NCI-H1417 (cell line): ENCODE results near the gene NOL12.
"Not testable (repeated sequence)": the region's sequence is repeated elsewhere in the genome, so short reads cannot be mapped to it uniquely, and the experiment has no call there.

Experiments
- DNase-seq, 3 experiments: peaks; one replicate each; lab custom pipeline; 2025; lab: John Stamatoyannopoulos, UW

Gene NOL12

GRCh38 chr22:37713761-37714160, 27.6 kb downstream of the NOL12 start:
- DNase-seq: no peak

GRCh38 chr22:37714634-37715033, 28.5 kb downstream of the NOL12 start:
- no peak for DNase-seq

- no peak for DNase-seq
Measured at GRCh38 chr22:37715760-37716159, 29.6 kb downstream of the NOL12 start.

- DNase-seq: no peak
Measured at GRCh38 chr22:37716708-37717107, 30.6 kb downstream of the NOL12 start.

GRCh38 chr22:37717235-37717634, 31.1 kb downstream of the NOL12 start:
- DNase-seq: not testable (repeated sequence)

- DNase-seq: not testable (repeated sequence)
Measured at GRCh38 chr22:37717746-37718305, 31.7 kb downstream of the NOL12 start.

- DNase-seq: no peak
Measured at GRCh38 chr22:37725551-37726240, 39.6 kb downstream of the NOL12 start.

- no peak for DNase-seq
Measured at GRCh38 chr22:37726241-37726887, 40.2 kb downstream of the NOL12 start.

GRCh38 chr22:37728620-37729019, 42.5 kb downstream of the NOL12 start:
- no peak for DNase-seq

GRCh38 chr22:37731804-37732471, 45.8 kb downstream of the NOL12 start:
- no peak for DNase-seq

- no peak for DNase-seq
Measured at GRCh38 chr22:37732699-37733607, 46.8 kb downstream of the NOL12 start.

GRCh38 chr22:37733625-37734401, 47.7 kb downstream of the NOL12 start:
- no peak for DNase-seq

GRCh38 chr22:37734402-37734700, 48.2 kb downstream of the NOL12 start:
- DNase-seq: no peak

GRCh38 chr22:37734964-37735451, 48.9 kb downstream of the NOL12 start:
- peak in 1 of 3 experiments; percentile 1 for DNase-seq

GRCh38 chr22:37739035-37739434, 52.9 kb downstream of the NOL12 start:
- DNase-seq: no peak

- DNase-seq: no peak
Measured at GRCh38 chr22:37739611-37740049, 53.5 kb downstream of the NOL12 start.

- DNase-seq: no peak
Measured at GRCh38 chr22:37740455-37741311, 54.5 kb downstream of the NOL12 start.

GRCh38 chr22:37741312-37741795, 55.2 kb downstream of the NOL12 start:
- peak; percentile 32 to 76 (median 64) for DNase-seq

GRCh38 chr22:37742376-37743171, 56.4 kb downstream of the NOL12 start:
- DNase-seq: no peak
